HEK293 (cell line): Measurements from ENCODE around the gene HTRA2.

Source experiments
- CTCF ChIA-PET: fragments of 350-600 bp; formaldehyde crosslinking; extraction: SDS; loops from one replicate; lab custom pipeline; 2021; ENCODE audit warnings: antibody characterized with exemption; lab: Yijun Ruan, JAX
- POLR2A ChIA-PET: fragments of 300-600 bp; formaldehyde crosslinking; extraction: SDS; loops from one replicate; lab custom pipeline; 2020; ENCODE audit warnings: antibody characterized with exemption, inconsistent platforms; lab: Yijun Ruan, JAX
- H3K27ac ChIP-seq: fragments of 200-500 bp; sonication (Bioruptor generic); 2 replicates; pipeline ENCODE4 v1.5.1; 2014; ENCODE audit warnings: low read depth, low read length, control low read depth, inconsistent platforms; ENCODE audit errors: extremely low read depth
- H3K36me3 ChIP-seq, 2 experiments: fragments of 200-500 bp in 1 of 2; sonication (Bioruptor generic) in 1 of 2; 1 replicate in 1 of 2; 2 replicates in 1 of 2; pipeline ENCODE4 v1.5.1; 2014 to 2017; ENCODE audit warnings: inconsistent platforms in 2 of 2, low read length in 2 of 2; ENCODE audit not compliant: control insufficient read depth in 2 of 2, insufficient read depth in 1 of 2
- H3K4me1 ChIP-seq: fragments of 200-500 bp; sonication (Bioruptor generic); 2 replicates; pipeline ENCODE4 v1.5.1; 2014; ENCODE audit warnings: mild to moderate bottlenecking, low read length, inconsistent platforms; ENCODE audit not compliant: control insufficient read depth, insufficient read depth
- H3K4me3 ChIP-seq: 2 replicates; pipeline ENCODE4 v1.5.1; 2011; ENCODE audit warnings: low read depth, mild to moderate bottlenecking, control low read depth, low read length, moderate library complexity
- H3K9me3 ChIP-seq: fragments of 200-500 bp; sonication (Bioruptor generic); 2 replicates; pipeline ENCODE4 v1.5.1; 2014; ENCODE audit warnings: low read depth, low read length, inconsistent platforms; ENCODE audit not compliant: control insufficient read depth, insufficient read depth
- AEBP2 ChIP-seq: fragments of 450-650 bp; formaldehyde crosslinking; IDR thresholded peaks from 2 replicates; pipeline ENCODE4 v1.5.1; 2016; ENCODE audit warnings: missing biosample characterization, missing genetic modification characterization, borderline replicate concordance
- GFI1B ChIP-seq: fragments of 450-650 bp; formaldehyde crosslinking; IDR thresholded peaks from 2 replicates; pipeline ENCODE4 v1.5.1; 2016; ENCODE audit warnings: missing biosample characterization, missing genetic modification characterization
- GLI4 ChIP-seq: fragments of 450-650 bp; formaldehyde crosslinking; IDR thresholded peaks from 2 replicates; pipeline ENCODE4 v1.5.1; 2016; ENCODE audit warnings: missing biosample characterization, missing genetic modification characterization
- GLIS2 ChIP-seq: fragments of 450-650 bp; formaldehyde crosslinking; IDR thresholded peaks from 2 replicates; pipeline ENCODE4 v1.5.1; 2016; ENCODE audit warnings: missing biosample characterization, missing genetic modification characterization
- HOXD13 ChIP-seq: sonication (generic); formaldehyde crosslinking; IDR thresholded peaks from 2 replicates; pipeline ENCODE4 v1.8.0; 2022; ENCODE audit warnings: missing genetic modification reagents, borderline replicate concordance
- INSM2 ChIP-seq: fragments of 450-650 bp; formaldehyde crosslinking; IDR thresholded peaks from 2 replicates; pipeline ENCODE4 v1.5.1; 2016; ENCODE audit warnings: missing biosample characterization, missing genetic modification characterization
- ZBTB11 ChIP-seq: fragments of 450-650 bp; formaldehyde crosslinking; conservative IDR thresholded peaks from 2 replicates; pipeline ENCODE4 v1.5.1; 2016; ENCODE audit warnings: low read depth, missing biosample characterization, missing genetic modification characterization
- ZBTB48 ChIP-seq: fragments of 450-650 bp; formaldehyde crosslinking; IDR thresholded peaks from 2 replicates; pipeline ENCODE4 v1.5.1; 2016; ENCODE audit warnings: missing biosample characterization, missing genetic modification characterization
- ZNF280C ChIP-seq: fragments of 450-650 bp; formaldehyde crosslinking; IDR thresholded peaks from 2 replicates; pipeline ENCODE4 v1.5.1; 2016; ENCODE audit warnings: missing biosample characterization, missing genetic modification characterization
- ZNF391 ChIP-seq: fragments of 450-650 bp; formaldehyde crosslinking; IDR thresholded peaks from 2 replicates; pipeline ENCODE4 v1.5.1; 2016; ENCODE audit warnings: low read depth, missing biosample characterization, missing genetic modification characterization, borderline replicate concordance
- ZNF623 ChIP-seq: fragments of 450-650 bp; formaldehyde crosslinking; IDR thresholded peaks from 2 replicates; pipeline ENCODE4 v1.5.1; 2016; ENCODE audit warnings: missing biosample characterization, missing genetic modification characterization
- ZNF645 ChIP-seq: fragments of 450-650 bp; formaldehyde crosslinking; IDR thresholded peaks from 2 replicates; pipeline ENCODE4; 2016; ENCODE audit warnings: missing biosample characterization, missing genetic modification characterization
- ZSCAN23 ChIP-seq: fragments of 450-650 bp; formaldehyde crosslinking; IDR thresholded peaks from 2 replicates; pipeline ENCODE4 v1.5.1; 2016; ENCODE audit warnings: missing biosample characterization, missing genetic modification characterization
- ZSCAN4 ChIP-seq: fragments of 450-650 bp; formaldehyde crosslinking; IDR thresholded peaks from 2 replicates; pipeline ENCODE4 v1.5.1; 2017; ENCODE audit warnings: missing biosample characterization, missing genetic modification characterization

HTRA2 gene

GRCh38 chr2:74567881-74568280, 38.1 kb downstream of the HTRA2 start:
- no peak for TF ChIP-seq ZNF645 (tag by site-specific recombination)
- TF ChIP-seq ZSCAN23 (tag by site-specific recombination) = no peak
- TF ChIP-seq ZNF623 = no peak
- TF ChIP-seq HOXD13 (CRISPR knock-in tag) = no peak
- no peak for TF ChIP-seq ZNF280C (tag by site-specific recombination)
- TF ChIP-seq ZNF391 (tag by site-specific recombination) = no peak
- no peak for TF ChIP-seq GLI4 (tag by site-specific recombination)
- TF ChIP-seq ZBTB48 = no peak
- no peak for TF ChIP-seq GLIS2 (tag by site-specific recombination)
- no peak for TF ChIP-seq GFI1B
- no peak for TF ChIP-seq ZBTB11 (tag by site-specific recombination)
- TF ChIP-seq AEBP2 (tag by site-specific recombination) = no peak
- H3K4me3 ChIP-seq = no peak overlapping the region
- no peak overlapping the region for H3K27ac ChIP-seq
- POLR2A ChIA-PET = no interaction called here
- H3K4me1 ChIP-seq = no peaks in the 10 kb centered on the region
- H3K36me3 ChIP-seq = no peaks in the 10 kb centered on the region
- CTCF ChIA-PET = interaction anchor here (0.5 to 0.6 kb wide), 2 partner anchors 148 to 231 kb away, joined by 3 read pairs; no protein-coding TSS in a partner anchor
- H3K9me3 ChIP-seq = no peaks in the 10 kb centered on the region

- ChIA-PET CTCF (no interaction called here), POLR2A (no interaction called here)
- Histone ChIP-seq H3K4me3 (no peak overlapping the region), H3K9me3 (no peaks in the 10 kb centered on the region), H3K27ac (no peak overlapping the region), H3K4me1 (no peaks in the 10 kb centered on the region), H3K36me3 (no peaks in the 10 kb centered on the region)
- TF ChIP-seq ZSCAN4 (tag by site-specific recombination) (peak; percentile 73), INSM2 (no peak)
These were observed 40.0 kb downstream of the HTRA2 start for GRCh38 chr2:74569686-74570085.
